HepG2 (cell line): ENCODE data around the gene ADIRF. TPM values are rescaled to one million over a fixed set of nuclear protein-coding genes. Genes with fewer than 3 reads are reported as not detected.
"Not testable (repeated sequence)": the region's sequence is repeated elsewhere in the genome, so short reads cannot be mapped to it uniquely, and the experiment has no call there.

ENCODE experiments used
- ATAC-seq: fragments of 200-7000 bp; cut with Tn5 transposase; 3 replicates; pipeline ENCODE4 v1.9.1; 2020; ENCODE audit warnings: mild to moderate bottlenecking, moderate library complexity
- BruUV-seq: library from RNA; stranded (reverse); fragments of 400-500 nt; replicated peaks from 2 replicates; lab custom pipeline; 2021; lab: Mats Ljungman, UMichigan
- CTCF ChIA-PET: fragments of 300-600 bp; formaldehyde crosslinking; extraction: SDS; loops from one replicate; lab custom pipeline; 2021; ENCODE audit warnings: low total read pairs, inconsistent platforms, low intra/inter-chr PET ratio; lab: Yijun Ruan, JAX
- POLR2A ChIA-PET: fragments of 350-600 bp; sonication (Branson Sonifier 250); formaldehyde crosslinking; loops from one replicate; lab custom pipeline; 2020; ENCODE audit warnings: antibody characterized with exemption, inconsistent platforms; lab: Yijun Ruan, JAX
- DNase-seq: peaks from one replicate; pipeline ENCODE4 v3.0.0-alpha.2; 2015; ENCODE audit warnings: low spot score
- FAIRE-seq: peaks from 3 replicates; lab custom pipeline; 2011; peaks lifted over from hg19 to GRCh38; lab: Jason Lieb, UNC
- H2AFZ ChIP-seq: one replicate; pipeline ENCODE4 v1.6.1; 2011; ENCODE audit warnings: low read length, inconsistent platforms
- H3K27ac ChIP-seq: fragments of 300-600 bp; 3 replicates; pipeline ENCODE4 v1.8.0; 2011; ENCODE audit warnings: mixed run types, mild to moderate bottlenecking, mixed read lengths, low read length, inconsistent platforms; ENCODE audit not compliant: insufficient read depth; ENCODE audit errors: extremely low read length
- H3K27me3 ChIP-seq, 2 experiments: fragments of 200-600 bp in 1 of 2; 2 replicates in 1 of 2; 3 replicates in 1 of 2; pipeline versions ENCODE4 v1.6.0 to v1.8.0; 2011; ENCODE audit warnings: low read length in 2 of 2, mild to moderate bottlenecking in 2 of 2, moderate library complexity in 2 of 2, inconsistent platforms in 1 of 2; ENCODE audit not compliant: insufficient read depth in 2 of 2, control insufficient read depth in 1 of 2
- H3K36me3 ChIP-seq, 2 experiments: fragments of 200-600 bp in 1 of 2; replicated peaks in 1 of 2; 2 replicates in 1 of 2; 3 replicates in 1 of 2; pipeline versions ENCODE4 v1.5.1 to v1.8.0; 2011; ENCODE audit warnings: low read length in 2 of 2, inconsistent platforms in 1 of 2; ENCODE audit not compliant: insufficient read depth in 2 of 2, control insufficient read depth in 1 of 2
- H3K4me1 ChIP-seq: 2 replicates; pipeline ENCODE4 v1.5.1; 2012; ENCODE audit warnings: low read length, inconsistent platforms; ENCODE audit not compliant: insufficient read depth
- H3K4me2 ChIP-seq: 2 replicates; pipeline ENCODE4 v1.6.0; 2011; ENCODE audit warnings: low read depth, low read length, inconsistent platforms
- H3K4me3 ChIP-seq, 3 experiments: fragments of 200-600 bp in 1 of 3; sonication (generic), shearing (Covaris generic) in 1 of 3; replicated peaks in 1 of 3; 2 replicates each; pipeline ENCODE4 v1.5.1; 2011 to 2016; ENCODE audit warnings: low read length in 3 of 3, inconsistent platforms in 2 of 3, low read depth in 2 of 3, mild to moderate bottlenecking in 2 of 3, control low read depth in 1 of 3, mixed read lengths in 1 of 3; ENCODE audit not compliant: insufficient read depth in 1 of 3
- H3K79me2 ChIP-seq: one replicate; pipeline ENCODE4 v1.6.1; 2011; ENCODE audit warnings: low read length, inconsistent platforms; ENCODE audit not compliant: insufficient read depth
- H3K9ac ChIP-seq: 2 replicates; pipeline ENCODE4 v1.6.0; 2011; ENCODE audit warnings: mild to moderate bottlenecking, low read depth, low read length, inconsistent platforms; ENCODE audit not compliant: insufficient read depth
- H3K9me3 ChIP-seq: 2 replicates; pipeline ENCODE4 v1.5.1; 2012; ENCODE audit warnings: mild to moderate bottlenecking, low read length
- H4K20me1 ChIP-seq: 2 replicates; pipeline ENCODE4 v1.6.0; 2011; ENCODE audit warnings: inconsistent platforms, mild to moderate bottlenecking, low read length, moderate library complexity; ENCODE audit not compliant: insufficient read depth
- ATM ChIP-seq: fragments of 450-650 bp; IDR thresholded peaks from 2 replicates; pipeline ENCODE4 v1.7.1; 2017; ENCODE audit warnings: mild to moderate bottlenecking, borderline replicate concordance
- MAFF ChIP-seq: IDR thresholded peaks from 2 replicates; pipeline ENCODE4 v1.6.1; 2011; ENCODE audit warnings: low read depth, low read length, improper control_type of control experiment
- SRSF4 ChIP-seq: fragments of 200-400 bp; formaldehyde crosslinking; IDR thresholded peaks from one replicate; pipeline ENCODE4 v1.6.1; 2018; ENCODE audit warnings: mild to moderate bottlenecking, low read depth, low read length, moderate library complexity; ENCODE audit not compliant: poor library complexity, severe bottlenecking
- ZNF839 ChIP-seq: sonication (generic); formaldehyde crosslinking; IDR thresholded peaks from 2 replicates; pipeline ENCODE4 v1.4.0; 2020; ENCODE audit warnings: missing genetic modification reagents, mild to moderate bottlenecking, borderline replicate concordance
- WGBS: methylation state at CpG from one replicate; pipeline ENCODE4 v1.1.6; 2017; ENCODE audit warnings: low lambda C conversion rate; 5-methylcytosine and 5-hydroxymethylcytosine counted together
- in situ Hi-C: cut with HindIII; loops from 2 replicates; pipeline ENCODE4 v1.10.0; 2017; ENCODE audit warnings: low pct_unique_long_range_greater_than_20kb; ENCODE audit not compliant: extremely low pct_ligation_motif_present
- intact Hi-C: fragments of 100-400 bp; cut with micrococcal nuclease; formaldehyde crosslinking; loops from one replicate; pipeline ENCODE4 v1.10.0; 2022; ENCODE audit not compliant: unreplicated experiment
- polyA plus RNA-seq, 8 experiments: library from polyadenylated mRNA; depleted of rRNA in 3 of 8; stranded (reverse) in 7 of 8; unstranded in 1 of 8; fragments of >200 nt; fragmentation: Illumina TruSeq in 4 of 8; extraction: Trizol in 4 of 8; gene quantifications; 2 replicates each; pipeline versions ENCODE4 v1.2.1 to v1.2.3, GENCODE V29; 2011 to 2016; ENCODE audit warnings: low read depth in 4 of 8, missing spikeins in 1 of 8, mixed read lengths in 1 of 8; ENCODE audit not compliant: insufficient read depth in 1 of 8
- total RNA-seq, 5 experiments: library from RNA; depleted of rRNA; stranded (reverse); fragments of >200 nt; fragmentation: Illumina TruSeq; extraction: Trizol; gene quantifications; 2 replicates each; pipeline ENCODE4 v1.2.3, GENCODE V29; 2016; ENCODE audit warnings: low read depth in 1 of 5
- TF ChIP-seq, protein P1 (sequence below): sonication (generic); formaldehyde crosslinking; IDR thresholded peaks from 2 replicates; pipeline ENCODE4 v1.9.0; 2022; ENCODE audit warnings: low read depth, missing genetic modification reagents
- TF ChIP-seq, protein P2 (sequence below): sonication (generic); formaldehyde crosslinking; conservative IDR thresholded peaks from 2 replicates; pipeline ENCODE4 v1.8.0; 2022; ENCODE audit warnings: mild to moderate bottlenecking, moderate library complexity, missing genetic modification reagents
- TF ChIP-seq, protein P3 (sequence below): sonication (generic); formaldehyde crosslinking; IDR thresholded peaks from 2 replicates; pipeline ENCODE4 v1.8.0; 2022; ENCODE audit warnings: mild to moderate bottlenecking, missing genetic modification reagents, moderate library complexity

The ADIRF gene
- total and polyA plus RNA-seq, 2 of the 13 experiments (the other 11 are each of a cell fraction or from before 2014, with no cell fraction given), result 0.13 to 0.40 TPM

DNA sequence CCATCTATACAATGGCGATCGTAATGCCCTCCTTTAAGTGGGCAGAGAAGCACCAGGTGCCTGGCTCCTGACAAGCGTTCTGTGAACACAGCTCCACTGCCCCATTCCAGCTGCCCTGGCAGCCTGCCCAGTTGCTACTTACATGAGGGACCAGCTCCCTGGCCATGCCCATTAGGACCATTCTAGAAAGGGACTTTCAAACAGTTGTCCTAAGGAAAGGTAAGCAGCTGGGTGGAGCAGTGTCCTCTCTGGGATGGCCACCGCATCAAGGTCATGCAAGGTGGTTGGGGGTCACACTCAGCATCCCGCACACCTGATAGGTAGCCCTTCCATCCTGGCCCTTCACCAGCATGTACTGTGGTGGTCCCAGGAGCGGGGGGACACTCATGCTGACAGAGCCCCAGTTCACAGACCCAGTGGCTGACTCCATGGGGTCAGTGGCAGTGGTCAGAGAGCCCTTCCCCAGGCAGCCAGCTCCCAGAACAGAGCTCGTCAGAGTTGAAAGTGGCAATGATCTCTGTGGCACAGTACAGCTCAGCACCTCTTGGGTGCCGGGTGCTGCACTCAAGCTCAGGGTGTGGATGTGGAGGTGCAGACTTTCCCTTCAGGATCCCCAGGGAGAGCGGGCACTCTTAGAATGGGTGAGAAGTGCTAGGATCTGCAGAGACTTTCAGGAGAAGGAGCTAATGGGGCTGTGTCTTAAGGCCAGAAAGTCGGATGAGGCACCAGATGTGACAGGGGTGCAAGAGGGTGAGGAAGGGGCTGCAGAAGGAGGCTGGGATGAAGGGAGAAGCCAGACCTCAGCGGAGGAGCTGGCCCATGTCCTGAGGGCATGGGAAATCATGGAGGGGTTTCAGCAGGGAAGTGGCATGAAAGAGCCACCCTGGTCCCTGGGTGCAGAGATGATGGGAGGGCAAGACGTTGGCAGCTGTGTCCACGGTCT, 21.8 kb upstream of the ADIRF start:
- H3K4me1 ChIP-seq, result peaks cover 27% of the 10 kb centered on the region
- H3K9me3 ChIP-seq, result no peaks in the 10 kb centered on the region
- TF ChIP-seq, protein P1, sequence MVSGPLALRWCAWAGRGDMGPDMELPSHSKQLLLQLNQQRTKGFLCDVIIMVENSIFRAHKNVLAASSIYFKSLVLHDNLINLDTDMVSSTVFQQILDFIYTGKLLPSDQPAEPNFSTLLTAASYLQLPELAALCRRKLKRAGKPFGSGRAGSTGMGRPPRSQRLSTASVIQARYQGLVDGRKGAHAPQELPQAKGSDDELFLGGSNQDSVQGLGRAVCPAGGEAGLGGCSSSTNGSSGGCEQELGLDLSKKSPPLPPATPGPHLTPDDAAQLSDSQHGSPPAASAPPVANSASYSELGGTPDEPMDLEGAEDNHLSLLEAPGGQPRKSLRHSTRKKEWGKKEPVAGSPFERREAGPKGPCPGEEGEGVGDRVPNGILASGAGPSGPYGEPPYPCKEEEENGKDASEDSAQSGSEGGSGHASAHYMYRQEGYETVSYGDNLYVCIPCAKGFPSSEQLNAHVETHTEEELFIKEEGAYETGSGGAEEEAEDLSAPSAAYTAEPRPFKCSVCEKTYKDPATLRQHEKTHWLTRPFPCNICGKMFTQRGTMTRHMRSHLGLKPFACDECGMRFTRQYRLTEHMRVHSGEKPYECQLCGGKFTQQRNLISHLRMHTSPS (CRISPR knock-in tag), result no peak
- TF ChIP-seq ATM (no peak), SRSF4 (no peak), ZNF839 (CRISPR knock-in tag) (no peak), MAFF (no peak)
- TF ChIP-seq, protein P2, sequence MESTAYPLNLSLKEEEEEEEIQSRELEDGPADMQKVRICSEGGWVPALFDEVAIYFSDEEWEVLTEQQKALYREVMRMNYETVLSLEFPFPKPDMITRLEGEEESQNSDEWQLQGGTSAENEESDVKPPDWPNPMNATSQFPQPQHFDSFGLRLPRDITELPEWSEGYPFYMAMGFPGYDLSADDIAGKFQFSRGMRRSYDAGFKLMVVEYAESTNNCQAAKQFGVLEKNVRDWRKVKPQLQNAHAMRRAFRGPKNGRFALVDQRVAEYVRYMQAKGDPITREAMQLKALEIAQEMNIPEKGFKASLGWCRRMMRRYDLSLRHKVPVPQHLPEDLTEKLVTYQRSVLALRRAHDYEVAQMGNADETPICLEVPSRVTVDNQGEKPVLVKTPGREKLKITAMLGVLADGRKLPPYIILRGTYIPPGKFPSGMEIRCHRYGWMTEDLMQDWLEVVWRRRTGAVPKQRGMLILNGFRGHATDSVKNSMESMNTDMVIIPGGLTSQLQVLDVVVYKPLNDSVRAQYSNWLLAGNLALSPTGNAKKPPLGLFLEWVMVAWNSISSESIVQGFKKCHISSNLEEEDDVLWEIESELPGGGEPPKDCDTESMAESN (CRISPR knock-in tag), result no peak
- TF ChIP-seq, protein P3, sequence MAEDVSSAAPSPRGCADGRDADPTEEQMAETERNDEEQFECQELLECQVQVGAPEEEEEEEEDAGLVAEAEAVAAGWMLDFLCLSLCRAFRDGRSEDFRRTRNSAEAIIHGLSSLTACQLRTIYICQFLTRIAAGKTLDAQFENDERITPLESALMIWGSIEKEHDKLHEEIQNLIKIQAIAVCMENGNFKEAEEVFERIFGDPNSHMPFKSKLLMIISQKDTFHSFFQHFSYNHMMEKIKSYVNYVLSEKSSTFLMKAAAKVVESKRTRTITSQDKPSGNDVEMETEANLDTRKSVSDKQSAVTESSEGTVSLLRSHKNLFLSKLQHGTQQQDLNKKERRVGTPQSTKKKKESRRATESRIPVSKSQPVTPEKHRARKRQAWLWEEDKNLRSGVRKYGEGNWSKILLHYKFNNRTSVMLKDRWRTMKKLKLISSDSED (CRISPR knock-in tag), result no peak
- no peaks in the 10 kb centered on the region for H3K36me3 ChIP-seq
- in situ Hi-C loops (no loop called here), intact Hi-C loops (no loop called here)
- no peak overlapping the region for H3K9ac ChIP-seq
- ATAC-seq (no peak), DNase-seq (no peak), FAIRE-seq (no peak)
- H4K20me1 ChIP-seq, result no peaks in the 10 kb centered on the region
- ChIA-PET CTCF (interaction anchor here (1.4 kb wide), 1 partner anchor 14 kb away, joined by 4 read pairs; no protein-coding TSS in a partner anchor), POLR2A (no interaction called here)
- WGBS, result 37% methylated on average over 11 of the region's 13 CpGs
- no peak overlapping the region; the same call in 1 of the 2 replicates for H3K4me2 ChIP-seq
- H3K79me2 ChIP-seq, result no peaks in the 10 kb centered on the region
- H3K27ac ChIP-seq, result no peak overlapping the region
- BruUV-seq, result no TSS peak
- H3K27me3 ChIP-seq, result peaks cover 5 to 32% of the 10 kb centered on the region in 2 experiments; a peak in 3 of 5 replicates
- no peak overlapping the region for H3K4me3 ChIP-seq
- H2AFZ ChIP-seq, result no peak overlapping the region

DNA sequence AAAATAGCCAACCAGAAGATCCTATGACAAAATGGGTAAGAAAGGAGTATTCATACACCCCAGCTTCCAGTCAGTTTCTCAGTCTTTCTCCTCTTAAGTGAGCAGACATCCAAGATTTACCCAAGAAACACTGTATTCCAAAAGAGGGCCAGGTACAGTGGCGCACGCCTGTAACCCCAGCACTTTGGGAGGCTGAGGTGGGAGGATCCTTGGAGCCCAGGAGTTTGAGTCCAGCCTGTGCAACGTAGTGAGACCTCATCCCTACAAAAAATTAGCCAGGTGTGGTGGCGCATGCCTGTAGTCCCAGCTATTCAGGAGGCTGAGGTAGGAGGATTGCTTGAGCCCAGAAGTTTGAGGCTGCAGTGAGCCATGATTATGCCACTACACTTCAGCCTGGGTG, 20.5 kb upstream of the ADIRF start:
- FAIRE-seq, H3K27ac ChIP-seq, H3K36me3 ChIP-seq, in situ Hi-C loops, H2AFZ ChIP-seq, intact Hi-C loops, H3K9ac ChIP-seq, POLR2A ChIA-PET, H3K4me3 ChIP-seq, H3K79me2 ChIP-seq, ATAC-seq, H4K20me1 ChIP-seq, CTCF ChIA-PET, DNase-seq, BruUV-seq, H3K9me3 ChIP-seq, H3K4me2 ChIP-seq: not testable (repeated sequence)
- Histone ChIP-seq H3K4me1 (peaks cover 27% of the 10 kb centered on the region), H3K27me3 (peaks cover 5 to 32% of the 10 kb centered on the region in 2 experiments; a peak in 3 of 5 replicates)
- 60% methylated on average over 4 of the region's 4 CpGs for WGBS
